ENCODE measurements around the gene TAF1A. TPM values are rescaled to one million over a fixed set of nuclear protein-coding genes. Genes with fewer than 3 reads are reported as not detected.

The TAF1A gene
- total RNA-seq, 1 experiment from 2014 or later, result 19.3 TPM

- Histone ChIP-seq H3K4me1 (ENCODE audit: insufficient read depth, low read length, poor library complexity, severe bottlenecking) (no peaks in the 10 kb centered on the region), H3K27ac (ENCODE audit: low read depth, low read length, poor library complexity, severe bottlenecking) (no peak overlapping the region), H3K4me3 (ENCODE audit: low read depth, low read length, poor library complexity, severe bottlenecking) (no peak overlapping the region), H3K9me3 (ENCODE audit: low read depth, low read length, poor library complexity, severe bottlenecking) (no peaks in the 10 kb centered on the region), H3K36me3 (ENCODE audit: insufficient read depth, low read length, poor library complexity, severe bottlenecking) (peaks cover 48% of the 10 kb centered on the region), H3K27me3 (replicated peaks; ENCODE audit: insufficient read depth, low read depth, low read length, poor library complexity) (no peaks in the 10 kb centered on the region)
- BruUV-seq (replicated peaks), result no TSS peak
- no peak for DNase-seq (ENCODE audit: low spot score)
- CTCF ChIA-PET, result no interaction called here
- TF ChIP-seq CTCF (conservative IDR thresholded peaks at IDR 0.05; ENCODE audit: low read depth, low read length), result no peak
- POLR2A ChIA-PET (ENCODE audit: low non-redundant PET), result no interaction called here
- intact Hi-C loops (cut with micrococcal nuclease; ENCODE audit: unreplicated experiment), result no loop called here
Observed at GRCh38 chr1:222631611-222632208, 42.0 kb upstream of the TAF1A start.

GRCh38 chr1:222629921-222630535 is 40.3 kb upstream of the TAF1A start:
- BruUV-seq (replicated peaks), result no TSS peak
- intact Hi-C loops (cut with micrococcal nuclease; ENCODE audit: unreplicated experiment), result no loop called here
- Histone ChIP-seq H3K4me1 (ENCODE audit: insufficient read depth, low read length, poor library complexity, severe bottlenecking) (no peaks in the 10 kb centered on the region), H3K27me3 (replicated peaks; ENCODE audit: insufficient read depth, low read depth, low read length, poor library complexity) (no peaks in the 10 kb centered on the region), H3K27ac (ENCODE audit: low read depth, low read length, poor library complexity, severe bottlenecking) (no peak overlapping the region), H3K9me3 (ENCODE audit: low read depth, low read length, poor library complexity, severe bottlenecking) (no peaks in the 10 kb centered on the region), H3K36me3 (ENCODE audit: insufficient read depth, low read length, poor library complexity, severe bottlenecking) (peaks cover 54% of the 10 kb centered on the region), H3K4me3 (ENCODE audit: low read depth, low read length, poor library complexity, severe bottlenecking) (no peak overlapping the region)
- CTCF ChIA-PET, result no interaction called here
- POLR2A ChIA-PET (ENCODE audit: low non-redundant PET), result no interaction called here
- TF ChIP-seq EZH2 (IDR thresholded peaks at IDR 0.05; ENCODE audit: borderline replicate concordance, low read depth, low read length, poor library complexity, severe bottlenecking) (no peak), CTCF (conservative IDR thresholded peaks at IDR 0.05; ENCODE audit: low read depth, low read length) (no peak)
- DNase-seq (ENCODE audit: low spot score), result no peak

GRCh38 chr1:222627232-222627631 is 37.5 kb upstream of the TAF1A start:
- TF ChIP-seq EZH2 (IDR thresholded peaks at IDR 0.05; ENCODE audit: borderline replicate concordance, low read depth, low read length, poor library complexity, severe bottlenecking), result no peak
- TF ChIP-seq CTCF (conservative IDR thresholded peaks at IDR 0.05; ENCODE audit: low read depth, low read length), result no peak
- Histone ChIP-seq H3K36me3 (ENCODE audit: insufficient read depth, low read length, poor library complexity, severe bottlenecking) (peaks cover 61% of the 10 kb centered on the region), H3K9me3 (ENCODE audit: low read depth, low read length, poor library complexity, severe bottlenecking) (no peaks in the 10 kb centered on the region), H3K27ac (ENCODE audit: low read depth, low read length, poor library complexity, severe bottlenecking) (no peak overlapping the region), H3K27me3 (replicated peaks; ENCODE audit: insufficient read depth, low read depth, low read length, poor library complexity) (no peaks in the 10 kb centered on the region), H3K4me1 (ENCODE audit: insufficient read depth, low read length, poor library complexity, severe bottlenecking) (no peaks in the 10 kb centered on the region), H3K4me3 (ENCODE audit: low read depth, low read length, poor library complexity, severe bottlenecking) (no peak overlapping the region)
- BruUV-seq (replicated peaks), result no TSS peak
- ChIA-PET CTCF (no interaction called here), POLR2A (ENCODE audit: low non-redundant PET) (no interaction called here)
- DNase-seq (ENCODE audit: low spot score), result no peak
- intact Hi-C loops (cut with micrococcal nuclease; ENCODE audit: unreplicated experiment), result no loop called here
